Neural cell (in vitro differentiated cells): ENCODE measurements around the gene UQCR11. TPM values are rescaled to one million over a fixed set of nuclear protein-coding genes. Genes with fewer than 3 reads are reported as not detected.

ENCODE experiments used
- H2AFZ ChIP-seq: fragments of 200-600, 300-800 bp; sonication (generic), shearing (Covaris generic); 2 replicates; pipeline ENCODE4 v1.6.0; 2014; ENCODE audit warnings: low read depth, mild to moderate bottlenecking, antibody characterized with exemption, low read length, moderate library complexity
- H3F3A ChIP-seq: fragments of 200-600 bp; shearing (Covaris generic); 2 replicates; pipeline ENCODE4 v1.6.1; 2016; ENCODE audit warnings: mild to moderate bottlenecking, moderate library complexity, mixed read lengths, antibody characterized with exemption, low read length; ENCODE audit not compliant: insufficient read depth, poor library complexity, severe bottlenecking
- H3K27ac ChIP-seq: fragments of 200-600, 300-800 bp; sonication (generic), shearing (Covaris generic); 2 replicates; pipeline ENCODE4 v1.5.1; 2014; ENCODE audit warnings: mild to moderate bottlenecking, low read length, moderate library complexity
- H3K27me3 ChIP-seq: fragments of 300-800, 200-600 bp; sonication (generic), shearing (Covaris generic); 2 replicates; pipeline ENCODE4 v1.6.0; 2014; ENCODE audit warnings: mild to moderate bottlenecking, low read depth, low read length, moderate library complexity; ENCODE audit not compliant: insufficient read depth
- H3K36me3 ChIP-seq: fragments of 300-800, 200-600 bp; sonication (generic), shearing (Covaris generic); 2 replicates; pipeline ENCODE4 v1.5.1; 2014; ENCODE audit warnings: mild to moderate bottlenecking, antibody characterized with exemption, low read length, moderate library complexity; ENCODE audit not compliant: insufficient read depth
- H3K4me2 ChIP-seq: fragments of 300-800, 200-600 bp; sonication (generic), shearing (Covaris generic); 2 replicates; pipeline ENCODE4 v1.6.0; 2014; ENCODE audit warnings: mild to moderate bottlenecking, low read length
- H3K4me3 ChIP-seq: fragments of 300-800, 200-600 bp; sonication (generic), shearing (Covaris generic); 2 replicates; pipeline ENCODE4 v1.5.1; 2014; ENCODE audit warnings: mild to moderate bottlenecking, low read length, moderate library complexity
- H3K79me2 ChIP-seq: fragments of 200-600 bp; shearing (Covaris generic); replicated peaks from 2 replicates; pipeline ENCODE4 v1.6.0; 2014; ENCODE audit warnings: mild to moderate bottlenecking, low read length, moderate library complexity; ENCODE audit not compliant: insufficient read depth
- H3K9ac ChIP-seq: fragments of 300-800, 200-600 bp; sonication (generic), shearing (Covaris generic); 2 replicates; pipeline ENCODE4 v1.6.1; 2016; ENCODE audit warnings: mild to moderate bottlenecking, low read length, mixed read lengths
- H3K9me2 ChIP-seq: fragments of 200-600 bp; shearing (Covaris generic); 2 replicates; pipeline ENCODE4 v1.6.1; 2016; ENCODE audit warnings: mild to moderate bottlenecking, low read length, mixed read lengths; ENCODE audit not compliant: insufficient read depth
- H3K9me3 ChIP-seq: fragments of 200-600, 300-800 bp; sonication (generic), shearing (Covaris generic); 2 replicates; pipeline ENCODE4 v1.6.1; 2016; ENCODE audit warnings: mild to moderate bottlenecking, mixed run types, low read length, moderate library complexity, mixed read lengths
- H4K20me1 ChIP-seq: fragments of 200-600 bp; shearing (Covaris generic); 2 replicates; pipeline ENCODE4 v1.6.1; 2016; ENCODE audit warnings: mild to moderate bottlenecking, mixed run types; ENCODE audit not compliant: insufficient read depth
- EP300 ChIP-seq: fragments of 450-650 bp; conservative IDR thresholded peaks from 2 replicates; pipeline ENCODE4 v1.6.1; 2014; ENCODE audit warnings: antibody characterized with exemption, mild to moderate bottlenecking, moderate library complexity; ENCODE audit not compliant: poor library complexity, severe bottlenecking
- EZH2 ChIP-seq: fragments of 200-600, 300-800 bp; shearing (Covaris generic), sonication (generic); IDR thresholded peaks from 2 replicates; pipeline ENCODE4 v1.6.1; 2014; ENCODE audit warnings: antibody characterized with exemption, low read length, borderline replicate concordance, mild to moderate bottlenecking; ENCODE audit not compliant: insufficient read depth, poor library complexity, severe bottlenecking
- MXI1 ChIP-seq: fragments of 450-650 bp; conservative IDR thresholded peaks from 2 replicates; pipeline ENCODE4 v1.6.1; 2014; ENCODE audit warnings: antibody characterized with exemption, mild to moderate bottlenecking; ENCODE audit not compliant: poor library complexity, severe bottlenecking
- POLR2AphosphoS5 ChIP-seq: IDR thresholded peaks from 2 replicates; pipeline ENCODE4 v1.6.1; 2012
- RAD21 ChIP-seq: fragments of 450-650 bp; conservative IDR thresholded peaks from 2 replicates; pipeline ENCODE4 v1.6.1; 2014; ENCODE audit warnings: antibody characterized with exemption, mild to moderate bottlenecking, moderate library complexity
- SMC3 ChIP-seq: fragments of 450-650 bp; conservative IDR thresholded peaks from 2 replicates; pipeline ENCODE4 v1.6.1; 2014; ENCODE audit warnings: antibody characterized with exemption, mild to moderate bottlenecking, moderate library complexity; ENCODE audit not compliant: poor library complexity
- TAF1 ChIP-seq: IDR thresholded peaks from 2 replicates; pipeline ENCODE4 v1.6.1; 2012; ENCODE audit warnings: low read depth
- polyA plus RNA-seq: library from polyadenylated mRNA; depleted of rRNA; stranded (reverse); fragments of >200 nt; gene quantifications from 2 replicates; pipeline ENCODE4 v1.2.3, GENCODE V29; 2014
- TF ChIP-seq, protein P1 (sequence below): IDR thresholded peaks from 2 replicates; pipeline ENCODE4 v1.6.1; 2012; ENCODE audit warnings: borderline replicate concordance
- TF ChIP-seq, protein P2 (sequence below): fragments of 450-650 bp; IDR thresholded peaks from 2 replicates; pipeline ENCODE4 v1.5.1; 2014; ENCODE audit warnings: antibody characterized with exemption, mild to moderate bottlenecking, moderate library complexity; ENCODE audit not compliant: poor library complexity, severe bottlenecking

UQCR11 gene
- polyA plus RNA-seq, 1 donor from 2014 or later: 204 TPM

DNA sequence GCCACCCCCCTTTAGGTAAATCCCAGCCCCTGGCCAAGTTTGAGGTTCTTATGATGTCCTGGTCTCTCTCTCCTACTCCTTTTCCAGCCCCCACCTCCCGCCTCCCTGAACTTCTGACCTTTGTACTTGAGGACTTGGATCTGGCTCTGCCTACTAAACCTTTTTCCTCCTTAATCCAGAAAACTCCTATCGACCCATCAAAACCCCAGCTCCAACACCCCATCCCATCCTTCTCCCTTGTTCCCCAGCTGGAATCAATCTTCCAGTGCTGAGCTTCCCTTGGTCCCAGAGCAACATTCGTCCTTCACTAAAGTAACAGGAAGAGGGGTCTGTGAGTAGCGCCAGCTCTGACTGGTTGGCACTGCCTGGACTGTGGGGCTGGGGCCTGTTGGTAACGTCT, 17.3 kb upstream of the UQCR11 start:
- no peak overlapping the region for H3K9ac ChIP-seq

GRCh38 chr19:1622007-1622406, 16.7 kb upstream of the UQCR11 start:
- H3K9me3 ChIP-seq: no peaks in the 10 kb centered on the region
- H3K27ac ChIP-seq: no peak overlapping the region
- H3K9me2 ChIP-seq: no peaks in the 10 kb centered on the region
- H3K4me2 ChIP-seq: no peak overlapping the region
- no peak overlapping the region for H2AFZ ChIP-seq
- H3K9ac ChIP-seq: no peak overlapping the region
- no peak overlapping the region for H3K4me3 ChIP-seq
- H3K79me2 ChIP-seq: no peaks in the 10 kb centered on the region
- no peaks in the 10 kb centered on the region for H3K36me3 ChIP-seq
- no peaks in the 10 kb centered on the region for H3K27me3 ChIP-seq
- TF ChIP-seq SMC3: no peak
- TF ChIP-seq RAD21: no peak
- TF ChIP-seq, protein P1, sequence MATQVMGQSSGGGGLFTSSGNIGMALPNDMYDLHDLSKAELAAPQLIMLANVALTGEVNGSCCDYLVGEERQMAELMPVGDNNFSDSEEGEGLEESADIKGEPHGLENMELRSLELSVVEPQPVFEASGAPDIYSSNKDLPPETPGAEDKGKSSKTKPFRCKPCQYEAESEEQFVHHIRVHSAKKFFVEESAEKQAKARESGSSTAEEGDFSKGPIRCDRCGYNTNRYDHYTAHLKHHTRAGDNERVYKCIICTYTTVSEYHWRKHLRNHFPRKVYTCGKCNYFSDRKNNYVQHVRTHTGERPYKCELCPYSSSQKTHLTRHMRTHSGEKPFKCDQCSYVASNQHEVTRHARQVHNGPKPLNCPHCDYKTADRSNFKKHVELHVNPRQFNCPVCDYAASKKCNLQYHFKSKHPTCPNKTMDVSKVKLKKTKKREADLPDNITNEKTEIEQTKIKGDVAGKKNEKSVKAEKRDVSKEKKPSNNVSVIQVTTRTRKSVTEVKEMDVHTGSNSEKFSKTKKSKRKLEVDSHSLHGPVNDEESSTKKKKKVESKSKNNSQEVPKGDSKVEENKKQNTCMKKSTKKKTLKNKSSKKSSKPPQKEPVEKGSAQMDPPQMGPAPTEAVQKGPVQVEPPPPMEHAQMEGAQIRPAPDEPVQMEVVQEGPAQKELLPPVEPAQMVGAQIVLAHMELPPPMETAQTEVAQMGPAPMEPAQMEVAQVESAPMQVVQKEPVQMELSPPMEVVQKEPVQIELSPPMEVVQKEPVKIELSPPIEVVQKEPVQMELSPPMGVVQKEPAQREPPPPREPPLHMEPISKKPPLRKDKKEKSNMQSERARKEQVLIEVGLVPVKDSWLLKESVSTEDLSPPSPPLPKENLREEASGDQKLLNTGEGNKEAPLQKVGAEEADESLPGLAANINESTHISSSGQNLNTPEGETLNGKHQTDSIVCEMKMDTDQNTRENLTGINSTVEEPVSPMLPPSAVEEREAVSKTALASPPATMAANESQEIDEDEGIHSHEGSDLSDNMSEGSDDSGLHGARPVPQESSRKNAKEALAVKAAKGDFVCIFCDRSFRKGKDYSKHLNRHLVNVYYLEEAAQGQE: no peak
- no peak for TF ChIP-seq TAF1
- TF ChIP-seq EZH2: no peak
- TF ChIP-seq, protein P2, sequence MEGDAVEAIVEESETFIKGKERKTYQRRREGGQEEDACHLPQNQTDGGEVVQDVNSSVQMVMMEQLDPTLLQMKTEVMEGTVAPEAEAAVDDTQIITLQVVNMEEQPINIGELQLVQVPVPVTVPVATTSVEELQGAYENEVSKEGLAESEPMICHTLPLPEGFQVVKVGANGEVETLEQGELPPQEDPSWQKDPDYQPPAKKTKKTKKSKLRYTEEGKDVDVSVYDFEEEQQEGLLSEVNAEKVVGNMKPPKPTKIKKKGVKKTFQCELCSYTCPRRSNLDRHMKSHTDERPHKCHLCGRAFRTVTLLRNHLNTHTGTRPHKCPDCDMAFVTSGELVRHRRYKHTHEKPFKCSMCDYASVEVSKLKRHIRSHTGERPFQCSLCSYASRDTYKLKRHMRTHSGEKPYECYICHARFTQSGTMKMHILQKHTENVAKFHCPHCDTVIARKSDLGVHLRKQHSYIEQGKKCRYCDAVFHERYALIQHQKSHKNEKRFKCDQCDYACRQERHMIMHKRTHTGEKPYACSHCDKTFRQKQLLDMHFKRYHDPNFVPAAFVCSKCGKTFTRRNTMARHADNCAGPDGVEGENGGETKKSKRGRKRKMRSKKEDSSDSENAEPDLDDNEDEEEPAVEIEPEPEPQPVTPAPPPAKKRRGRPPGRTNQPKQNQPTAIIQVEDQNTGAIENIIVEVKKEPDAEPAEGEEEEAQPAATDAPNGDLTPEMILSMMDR: no peak
- no peak for TF ChIP-seq MXI1
- TF ChIP-seq POLR2AphosphoS5: no peak
- TF ChIP-seq EP300: no peak
- no peaks in the 10 kb centered on the region for H3F3A ChIP-seq
- no peaks in the 10 kb centered on the region for H4K20me1 ChIP-seq

More for the DNA sequence above, 17.3 kb upstream of the UQCR11 start:
- H3K9me3 ChIP-seq: no peaks in the 10 kb centered on the region
- no peaks in the 10 kb centered on the region for H3K27me3 ChIP-seq
- H3K27ac ChIP-seq: no peak overlapping the region
- no peaks in the 10 kb centered on the region for H3F3A ChIP-seq
- H3K9me2 ChIP-seq: no peaks in the 10 kb centered on the region
- no peak overlapping the region for H2AFZ ChIP-seq
- no peaks in the 10 kb centered on the region for H3K36me3 ChIP-seq
- H4K20me1 ChIP-seq: no peaks in the 10 kb centered on the region
- H3K4me3 ChIP-seq: no peak overlapping the region
- H3K79me2 ChIP-seq: no peaks in the 10 kb centered on the region
- H3K4me2 ChIP-seq: no peak overlapping the region
- TF ChIP-seq, protein P2: no peak
- TF ChIP-seq TAF1 (no peak), MXI1 (no peak), POLR2AphosphoS5 (no peak), EP300 (no peak), EZH2 (no peak), SMC3 (no peak), RAD21 (no peak)
- TF ChIP-seq, protein P1: no peak
